Measurements from ENCODE around the gene TMEM255B.
"Not testable (repeated sequence)": the region's sequence is repeated elsewhere in the genome, so short reads cannot be mapped to it uniquely, and the experiment has no call there.

The TMEM255B gene

DNA sequence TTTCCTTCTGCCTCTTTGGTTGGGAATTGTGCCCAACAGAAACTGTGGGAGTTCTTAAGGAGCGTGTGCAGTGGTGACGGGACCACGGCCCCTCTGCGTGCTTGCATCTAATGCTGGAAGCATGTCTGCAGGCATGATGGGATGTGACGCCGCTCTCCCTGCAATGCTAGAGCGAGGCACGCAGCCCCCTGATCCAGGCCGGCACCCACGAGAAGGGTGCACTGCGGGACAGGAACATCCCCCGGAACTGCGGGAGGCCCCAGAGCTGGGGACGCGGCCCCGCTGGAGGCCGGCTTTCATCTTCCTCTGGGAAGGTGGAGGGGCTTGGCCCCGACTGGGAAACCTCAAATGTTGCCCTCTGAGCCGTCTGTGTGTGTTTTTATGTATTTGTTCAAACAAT is 32.7 kb downstream of the TMEM255B start:
- Histone ChIP-seq H3K4me3 (ENCODE audit: low read depth, low read length) (no peak overlapping the region), H3K36me3 (ENCODE audit: control insufficient read depth, insufficient read depth, low read length) (no peaks in the 10 kb centered on the region), H3K27ac (ENCODE audit: low read depth, low read length) (no peak overlapping the region), H3K9me3 (ENCODE audit: control insufficient read depth, insufficient read depth, low read depth, low read length) (no peaks in the 10 kb centered on the region), H3K4me1 (ENCODE audit: control insufficient read depth, insufficient read depth, low read length) (no peaks in the 10 kb centered on the region), H3K27me3 (ENCODE audit: control insufficient read depth, insufficient read depth, low read length) (no peaks in the 10 kb centered on the region), H3K9ac (ENCODE audit: low read length) (no peak overlapping the region)

DNA sequence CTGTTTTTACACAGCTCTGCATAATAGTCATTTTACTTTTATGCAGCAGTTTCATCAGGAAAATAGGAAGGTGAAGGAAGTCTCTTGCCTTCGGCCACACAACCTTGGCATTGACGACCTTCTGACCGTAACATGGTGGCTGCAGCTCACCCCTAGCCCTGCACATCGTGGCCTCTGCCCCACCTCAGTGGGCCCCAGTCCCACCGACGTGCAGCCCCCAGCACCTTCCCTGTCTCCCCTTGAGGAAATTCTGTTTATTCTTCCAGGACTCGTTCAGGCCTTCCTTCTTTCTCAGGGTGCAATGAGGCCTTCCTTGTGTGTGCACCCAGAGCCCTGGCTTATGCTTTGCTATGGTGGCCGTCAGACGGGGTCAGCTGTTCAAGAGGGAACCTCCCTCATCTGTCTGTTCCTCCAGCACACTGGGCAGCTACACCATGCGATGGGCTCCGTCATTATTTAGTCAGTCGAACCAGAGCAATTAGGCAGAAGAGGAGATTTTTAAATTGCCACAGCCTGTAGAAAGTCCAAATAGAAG is 33.3 kb downstream of the TMEM255B start:
- Histone ChIP-seq H3K27ac (ENCODE audit: low read depth, low read length) (no peak overlapping the region), H3K4me3 (ENCODE audit: low read depth, low read length) (no peak overlapping the region)

DNA sequence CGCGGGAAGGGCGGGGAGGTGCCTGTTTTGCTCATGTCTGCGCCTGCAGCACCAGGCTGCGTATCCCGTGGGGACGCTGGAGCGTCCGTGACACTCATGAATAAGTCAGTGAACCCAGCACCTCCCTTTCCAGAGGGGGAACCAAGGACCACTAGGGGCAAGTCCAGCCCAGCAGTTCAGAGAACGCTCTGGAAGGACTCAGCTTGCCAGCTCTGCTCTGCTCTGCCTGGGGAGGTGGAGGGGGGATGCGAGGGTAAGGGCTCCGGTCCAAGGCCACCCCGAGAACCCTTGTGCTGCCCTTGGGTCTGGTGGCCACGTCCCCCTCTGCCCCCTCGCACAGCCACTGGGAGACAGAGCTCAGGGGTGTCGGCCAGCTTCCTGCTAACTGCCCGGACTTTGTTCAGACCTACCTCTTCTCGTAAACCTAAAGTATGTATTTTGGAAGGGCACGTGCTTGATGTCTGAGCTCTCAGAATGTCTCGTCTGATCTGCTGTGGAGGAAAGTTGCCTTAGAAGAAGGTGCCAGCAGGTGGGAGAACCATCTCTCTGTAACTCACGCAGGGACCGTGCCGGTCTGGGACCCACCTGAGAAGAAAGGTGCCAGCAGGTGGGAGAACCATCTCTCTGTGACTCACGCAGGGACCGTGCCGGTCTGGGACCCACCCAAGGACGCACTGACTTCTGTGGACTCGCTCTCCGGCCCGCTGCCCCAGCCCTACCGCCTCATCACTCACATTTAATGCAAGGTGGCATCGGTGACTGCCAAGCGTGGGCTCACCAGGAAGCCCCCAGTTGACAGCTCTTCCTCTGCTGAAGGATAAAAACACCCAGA is 34.1 kb downstream of the TMEM255B start:
- Histone ChIP-seq H3K4me1 (ENCODE audit: control insufficient read depth, insufficient read depth, low read length) (no peaks in the 10 kb centered on the region), H3K9ac (ENCODE audit: low read length) (no peak overlapping the region), H3K9me3 (ENCODE audit: control insufficient read depth, insufficient read depth, low read depth, low read length) (no peaks in the 10 kb centered on the region), H3K27me3 (ENCODE audit: control insufficient read depth, insufficient read depth, low read length) (no peaks in the 10 kb centered on the region), H3K4me3 (ENCODE audit: low read depth, low read length) (no peak overlapping the region), H3K27ac (ENCODE audit: low read depth, low read length) (no peak overlapping the region), H3K36me3 (ENCODE audit: control insufficient read depth, insufficient read depth, low read length) (no peaks in the 10 kb centered on the region)

More for the DNA sequence above, 33.3 kb downstream of the TMEM255B start:
- Histone ChIP-seq H3K36me3 (ENCODE audit: control insufficient read depth, insufficient read depth, low read length) (no peaks in the 10 kb centered on the region), H3K27me3 (ENCODE audit: control insufficient read depth, insufficient read depth, low read length) (no peaks in the 10 kb centered on the region), H3K4me1 (ENCODE audit: control insufficient read depth, insufficient read depth, low read length) (no peaks in the 10 kb centered on the region), H3K9ac (ENCODE audit: low read length) (no peak overlapping the region), H3K9me3 (ENCODE audit: control insufficient read depth, insufficient read depth, low read depth, low read length) (no peaks in the 10 kb centered on the region)

DNA sequence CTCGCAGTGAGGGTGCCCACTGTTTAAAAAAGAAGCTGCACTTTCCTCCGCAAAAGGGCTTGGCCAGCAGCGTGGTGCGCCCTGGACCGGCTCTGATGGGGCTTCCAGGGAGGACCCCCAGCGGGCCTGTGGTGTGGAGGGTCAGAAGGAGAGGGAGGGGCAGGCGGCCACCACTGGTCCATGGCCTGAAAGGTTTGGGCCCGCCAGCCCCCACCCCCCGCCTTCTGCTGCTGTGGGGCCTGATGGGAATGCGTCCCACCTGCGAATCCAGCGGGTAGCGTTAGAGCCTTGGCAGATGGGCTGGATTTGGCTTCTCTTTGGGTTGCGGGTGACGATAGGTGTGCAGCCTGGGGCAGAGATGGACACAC is 34.7 kb downstream of the TMEM255B start:
- Histone ChIP-seq H3K4me1 (ENCODE audit: control insufficient read depth, insufficient read depth, low read length) (no peaks in the 10 kb centered on the region), H3K36me3 (ENCODE audit: control insufficient read depth, insufficient read depth, low read length) (no peaks in the 10 kb centered on the region), H3K4me3 (ENCODE audit: low read depth, low read length) (no peak overlapping the region), H3K9ac (ENCODE audit: low read length) (no peak overlapping the region), H3K9me3 (ENCODE audit: control insufficient read depth, insufficient read depth, low read depth, low read length) (no peaks in the 10 kb centered on the region), H3K27ac (ENCODE audit: low read depth, low read length) (no peak overlapping the region), H3K27me3 (ENCODE audit: control insufficient read depth, insufficient read depth, low read length) (no peaks in the 10 kb centered on the region)

DNA sequence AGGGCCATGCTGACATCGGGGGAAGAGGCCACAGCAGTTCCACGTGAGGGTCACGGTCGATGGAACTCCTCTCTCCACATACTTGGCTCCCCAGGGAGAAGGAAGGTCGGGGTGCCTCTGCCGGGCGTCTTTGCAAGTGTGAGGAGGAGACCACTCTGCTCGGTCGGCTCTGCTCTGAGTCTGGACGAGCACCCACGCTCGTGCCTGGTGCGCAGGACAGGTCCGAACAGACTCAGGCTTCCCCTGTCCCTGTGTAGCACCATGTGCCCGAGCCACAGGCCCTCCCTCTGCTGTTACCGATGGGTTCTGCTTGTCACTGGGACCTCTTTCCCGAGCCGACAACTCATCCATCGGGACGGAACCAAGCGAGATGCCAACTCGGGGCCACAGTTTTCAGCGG is 35.1 kb downstream of the TMEM255B start:
- H3K27me3 ChIP-seq (ENCODE audit: control insufficient read depth, insufficient read depth, low read length) = no peaks in the 10 kb centered on the region
- H3K4me1 ChIP-seq (ENCODE audit: control insufficient read depth, insufficient read depth, low read length) = no peaks in the 10 kb centered on the region
- no peaks in the 10 kb centered on the region for H3K36me3 ChIP-seq (ENCODE audit: control insufficient read depth, insufficient read depth, low read length)

DNA sequence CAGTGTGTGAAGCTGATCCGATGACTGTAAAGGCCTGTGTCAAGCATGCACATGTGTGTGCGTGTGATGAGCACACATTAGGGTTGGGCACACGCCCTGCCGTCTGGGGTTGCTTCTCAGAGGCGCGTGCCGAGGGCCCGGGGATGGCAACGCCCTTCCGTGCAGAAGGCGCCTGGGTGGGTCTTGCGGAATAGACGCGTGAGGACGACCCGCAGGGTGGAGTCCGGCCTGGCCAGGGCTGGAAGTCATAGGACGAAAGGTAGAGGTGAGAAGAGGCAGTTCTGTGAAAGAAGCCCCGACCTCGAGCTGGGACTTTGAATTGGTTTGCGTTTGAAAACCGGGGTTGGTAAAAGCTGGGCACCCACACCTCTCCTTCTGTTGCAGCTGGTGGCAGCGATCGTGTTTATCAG is 35.7 kb downstream of the TMEM255B start:
- no peaks in the 10 kb centered on the region for H3K27me3 ChIP-seq (ENCODE audit: control insufficient read depth, insufficient read depth, low read length)
- no peaks in the 10 kb centered on the region for H3K36me3 ChIP-seq (ENCODE audit: control insufficient read depth, insufficient read depth, low read length)
- H3K27ac ChIP-seq (ENCODE audit: low read depth, low read length) = no peak overlapping the region
- no peaks in the 10 kb centered on the region for H3K9me3 ChIP-seq (ENCODE audit: control insufficient read depth, insufficient read depth, low read depth, low read length)
- no peaks in the 10 kb centered on the region for H3K4me1 ChIP-seq (ENCODE audit: control insufficient read depth, insufficient read depth, low read length)
- H3K9ac ChIP-seq (ENCODE audit: low read length) = no peak overlapping the region
- H3K4me3 ChIP-seq (ENCODE audit: low read depth, low read length) = no peak overlapping the region

More for the DNA sequence above, 35.1 kb downstream of the TMEM255B start:
- Histone ChIP-seq H3K27ac (ENCODE audit: low read depth, low read length) (no peak overlapping the region), H3K9ac (ENCODE audit: low read length) (no peak overlapping the region), H3K9me3 (ENCODE audit: control insufficient read depth, insufficient read depth, low read depth, low read length) (no peaks in the 10 kb centered on the region), H3K4me3 (ENCODE audit: low read depth, low read length) (no peak overlapping the region)

DNA sequence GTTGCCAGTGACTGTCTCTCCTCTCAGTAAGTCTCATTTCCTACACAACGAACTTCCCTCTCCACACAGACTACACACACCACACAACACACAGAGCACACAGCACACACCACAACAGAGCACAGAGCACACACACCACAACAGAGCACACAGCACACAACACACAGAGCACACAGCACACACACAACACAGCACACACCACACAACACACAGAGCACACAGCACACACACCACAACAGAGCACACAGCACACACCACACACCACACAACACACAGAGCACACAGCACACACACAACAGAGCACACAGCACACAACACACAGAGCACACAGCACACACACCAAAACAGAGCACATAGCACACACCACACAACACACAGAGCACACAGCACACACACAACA is 36.3 kb downstream of the TMEM255B start:
- H3K36me3 ChIP-seq (ENCODE audit: control insufficient read depth, insufficient read depth, low read length); H3K9me3 ChIP-seq (ENCODE audit: control insufficient read depth, insufficient read depth, low read depth, low read length); H3K27ac ChIP-seq (ENCODE audit: low read depth, low read length); H3K4me1 ChIP-seq (ENCODE audit: control insufficient read depth, insufficient read depth, low read length); H3K27me3 ChIP-seq (ENCODE audit: control insufficient read depth, insufficient read depth, low read length); H3K9ac ChIP-seq (ENCODE audit: low read length); H3K4me3 ChIP-seq (ENCODE audit: low read depth, low read length): not testable (repeated sequence)

DNA sequence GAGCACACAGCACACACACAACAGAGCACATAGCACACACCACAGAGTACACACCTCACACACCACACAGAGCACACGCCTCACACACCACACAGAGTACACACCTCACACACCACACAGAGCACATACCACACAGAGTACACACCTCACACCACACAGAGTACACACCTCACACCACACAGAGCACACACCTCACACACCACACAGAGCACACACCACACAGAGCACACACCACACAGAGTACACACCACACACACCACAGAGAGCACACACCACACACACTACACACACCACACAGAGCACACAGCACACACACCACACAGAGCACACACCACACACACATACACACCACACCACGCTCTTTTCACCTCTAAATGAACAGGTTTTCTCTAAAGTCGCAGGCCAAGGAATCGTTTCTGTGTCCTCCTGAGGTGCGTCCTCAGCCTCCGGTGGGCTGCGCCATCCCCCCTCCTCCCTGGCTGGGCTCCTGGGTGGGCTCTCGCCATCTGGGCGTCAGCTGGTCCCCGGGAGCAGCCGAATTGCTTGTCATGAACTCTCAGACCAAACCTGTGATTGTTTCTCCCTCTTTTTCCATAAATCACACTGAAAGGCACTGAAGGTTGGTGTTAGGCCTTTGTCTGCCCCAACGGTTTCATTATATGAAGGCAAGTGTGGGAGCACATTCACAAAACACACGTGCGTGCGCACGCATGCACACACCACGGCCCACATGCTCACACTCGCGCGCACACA is 37.4 kb downstream of the TMEM255B start:
- Histone ChIP-seq H3K9me3 (ENCODE audit: control insufficient read depth, insufficient read depth, low read depth, low read length) (no peaks in the 10 kb centered on the region), H3K9ac (ENCODE audit: low read length) (no peak overlapping the region), H3K36me3 (ENCODE audit: control insufficient read depth, insufficient read depth, low read length) (no peaks in the 10 kb centered on the region), H3K4me1 (ENCODE audit: control insufficient read depth, insufficient read depth, low read length) (no peaks in the 10 kb centered on the region), H3K27me3 (ENCODE audit: control insufficient read depth, insufficient read depth, low read length) (no peaks in the 10 kb centered on the region), H3K4me3 (ENCODE audit: low read depth, low read length) (no peak overlapping the region), H3K27ac (ENCODE audit: low read depth, low read length) (no peak overlapping the region)

DNA sequence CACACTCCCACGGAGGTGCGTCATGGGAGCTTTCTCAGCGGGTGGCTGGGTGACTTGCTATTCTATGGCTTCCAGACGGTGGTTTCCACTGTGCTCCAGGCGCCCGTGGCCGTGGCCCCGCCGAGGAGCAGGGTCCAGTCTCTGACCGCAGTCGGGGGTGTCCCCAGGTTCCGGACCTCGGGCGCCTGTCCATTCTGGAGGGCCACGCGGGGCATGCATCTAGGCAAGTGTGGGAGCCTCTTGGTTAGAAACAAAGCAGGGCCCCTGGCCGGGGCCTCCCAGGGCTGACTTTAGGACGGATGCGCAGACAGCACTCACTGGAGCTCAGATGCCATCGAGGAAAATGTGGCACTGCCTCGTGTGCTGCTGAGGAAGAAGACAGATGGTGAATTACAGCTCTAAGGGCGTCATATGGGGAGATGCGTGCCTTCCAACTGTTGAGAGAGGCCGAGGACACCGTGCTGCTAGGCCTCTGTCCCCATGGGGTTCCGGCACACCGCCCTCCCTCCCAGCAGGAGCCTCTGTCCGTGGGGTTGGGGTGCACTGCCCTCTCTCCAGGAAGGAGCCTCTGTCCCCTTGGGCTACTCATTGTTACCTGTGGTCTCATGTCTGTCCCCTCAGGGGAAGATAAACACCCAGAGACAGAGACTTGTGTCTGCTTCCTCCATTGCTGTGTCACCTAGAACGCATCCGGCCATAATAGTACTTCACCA is 38.1 kb downstream of the TMEM255B start:
- Histone ChIP-seq H3K4me1 (ENCODE audit: control insufficient read depth, insufficient read depth, low read length) (peaks cover 3% of the 10 kb centered on the region; the same call in 1 of the 2 replicates), H3K4me3 (ENCODE audit: low read depth, low read length) (no peak overlapping the region), H3K27ac (ENCODE audit: low read depth, low read length) (no peak overlapping the region), H3K36me3 (ENCODE audit: control insufficient read depth, insufficient read depth, low read length) (no peaks in the 10 kb centered on the region), H3K9ac (ENCODE audit: low read length) (no peak overlapping the region), H3K27me3 (ENCODE audit: control insufficient read depth, insufficient read depth, low read length) (no peaks in the 10 kb centered on the region), H3K9me3 (ENCODE audit: control insufficient read depth, insufficient read depth, low read depth, low read length) (no peaks in the 10 kb centered on the region)

DNA sequence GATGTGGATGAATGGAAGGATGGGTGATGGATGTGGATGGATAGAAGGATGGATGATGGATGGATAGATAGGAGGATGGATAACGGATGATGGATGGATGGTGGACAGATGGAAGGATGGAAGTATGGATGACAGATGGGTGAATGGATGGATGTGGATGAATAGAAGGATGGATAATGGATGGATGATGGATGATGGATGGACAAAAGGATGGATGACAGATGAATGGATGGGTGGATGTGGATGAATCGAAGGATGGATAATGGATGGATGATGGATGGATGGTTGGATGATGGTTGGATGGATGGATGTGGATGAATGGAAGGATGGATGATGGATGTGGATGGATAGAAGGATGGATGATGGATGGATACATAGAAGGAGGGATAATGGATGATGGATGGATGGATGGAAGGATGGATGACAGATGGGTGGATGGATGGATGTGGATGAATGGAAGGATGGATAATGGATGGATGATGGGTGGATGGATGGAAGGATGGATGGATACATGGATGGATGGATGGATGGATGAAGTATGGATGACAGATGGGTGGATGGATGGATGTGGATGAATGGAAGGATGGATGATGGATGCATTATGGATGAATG is 39.3 kb downstream of the TMEM255B start:
- Histone ChIP-seq H3K9me3 (ENCODE audit: control insufficient read depth, insufficient read depth, low read depth, low read length) (no peaks in the 10 kb centered on the region), H3K27ac (ENCODE audit: low read depth, low read length) (no peak overlapping the region), H3K36me3 (ENCODE audit: control insufficient read depth, insufficient read depth, low read length) (no peaks in the 10 kb centered on the region), H3K27me3 (ENCODE audit: control insufficient read depth, insufficient read depth, low read length) (no peaks in the 10 kb centered on the region), H3K4me3 (ENCODE audit: low read depth, low read length) (no peak overlapping the region), H3K4me1 (ENCODE audit: control insufficient read depth, insufficient read depth, low read length) (peaks cover 7% of the 10 kb centered on the region; the same call in 1 of the 2 replicates), H3K9ac (ENCODE audit: low read length) (no peak overlapping the region)
